Measurements from ENCODE around the gene SLC39A3.
A peak's percentile ranks its signal among the peaks of the same experiment; 100 is the strongest.

DNA sequence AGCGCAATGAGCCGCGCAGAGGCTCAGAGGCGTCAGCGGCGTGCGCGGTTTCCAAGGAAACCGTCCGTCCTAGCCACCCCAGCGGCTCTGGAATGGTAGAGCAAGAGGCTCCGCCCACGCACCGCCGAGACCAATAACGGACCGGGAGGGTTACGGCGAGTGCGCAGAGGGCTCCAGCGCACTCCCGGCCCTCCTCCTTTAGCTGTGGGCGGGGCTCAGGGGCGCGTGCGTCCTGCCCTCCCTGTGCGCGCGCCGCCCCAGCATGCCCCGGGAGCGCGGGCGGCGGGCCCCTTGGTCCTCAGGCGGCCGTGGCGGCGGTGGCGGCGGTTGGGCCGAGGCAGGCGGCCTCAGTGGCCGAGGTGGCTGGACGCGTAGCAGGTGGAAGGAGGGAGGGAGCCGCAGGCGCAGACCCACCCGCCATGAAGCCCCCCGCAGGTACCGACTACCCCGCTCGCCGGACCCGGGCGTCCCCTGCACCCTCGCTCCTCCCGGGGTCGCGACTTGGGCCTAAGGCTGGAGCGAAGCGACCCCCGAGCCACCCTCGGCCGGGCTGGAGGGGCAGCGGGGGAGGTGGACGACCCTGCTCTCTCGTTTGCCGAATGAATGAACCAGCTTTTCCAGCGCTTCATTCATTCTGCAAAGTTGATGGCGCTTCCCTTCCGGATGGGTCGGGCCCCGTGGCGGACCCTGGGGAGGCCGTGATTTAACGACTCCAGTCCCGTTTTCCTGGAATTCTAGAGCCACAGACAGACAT lies 45.6 kb upstream of the SLC39A3 start, which contains the start of gene THOP1:
- no peak; the same call in 1 of the 2 replicates for TF ChIP-seq NFIC (IDR thresholded peaks at IDR 0.05)
- TF ChIP-seq TCF12 (IDR thresholded peaks at IDR 0.05; ENCODE audit: low read depth), result no peak
- no peak for TF ChIP-seq FOXM1 (IDR thresholded peaks at IDR 0.05; ENCODE audit: borderline replicate concordance, low read depth)
- TF ChIP-seq, protein P1, sequence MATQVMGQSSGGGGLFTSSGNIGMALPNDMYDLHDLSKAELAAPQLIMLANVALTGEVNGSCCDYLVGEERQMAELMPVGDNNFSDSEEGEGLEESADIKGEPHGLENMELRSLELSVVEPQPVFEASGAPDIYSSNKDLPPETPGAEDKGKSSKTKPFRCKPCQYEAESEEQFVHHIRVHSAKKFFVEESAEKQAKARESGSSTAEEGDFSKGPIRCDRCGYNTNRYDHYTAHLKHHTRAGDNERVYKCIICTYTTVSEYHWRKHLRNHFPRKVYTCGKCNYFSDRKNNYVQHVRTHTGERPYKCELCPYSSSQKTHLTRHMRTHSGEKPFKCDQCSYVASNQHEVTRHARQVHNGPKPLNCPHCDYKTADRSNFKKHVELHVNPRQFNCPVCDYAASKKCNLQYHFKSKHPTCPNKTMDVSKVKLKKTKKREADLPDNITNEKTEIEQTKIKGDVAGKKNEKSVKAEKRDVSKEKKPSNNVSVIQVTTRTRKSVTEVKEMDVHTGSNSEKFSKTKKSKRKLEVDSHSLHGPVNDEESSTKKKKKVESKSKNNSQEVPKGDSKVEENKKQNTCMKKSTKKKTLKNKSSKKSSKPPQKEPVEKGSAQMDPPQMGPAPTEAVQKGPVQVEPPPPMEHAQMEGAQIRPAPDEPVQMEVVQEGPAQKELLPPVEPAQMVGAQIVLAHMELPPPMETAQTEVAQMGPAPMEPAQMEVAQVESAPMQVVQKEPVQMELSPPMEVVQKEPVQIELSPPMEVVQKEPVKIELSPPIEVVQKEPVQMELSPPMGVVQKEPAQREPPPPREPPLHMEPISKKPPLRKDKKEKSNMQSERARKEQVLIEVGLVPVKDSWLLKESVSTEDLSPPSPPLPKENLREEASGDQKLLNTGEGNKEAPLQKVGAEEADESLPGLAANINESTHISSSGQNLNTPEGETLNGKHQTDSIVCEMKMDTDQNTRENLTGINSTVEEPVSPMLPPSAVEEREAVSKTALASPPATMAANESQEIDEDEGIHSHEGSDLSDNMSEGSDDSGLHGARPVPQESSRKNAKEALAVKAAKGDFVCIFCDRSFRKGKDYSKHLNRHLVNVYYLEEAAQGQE (IDR thresholded peaks at IDR 0.05; ENCODE audit: low read depth), result no peak
- TF ChIP-seq, protein P2, sequence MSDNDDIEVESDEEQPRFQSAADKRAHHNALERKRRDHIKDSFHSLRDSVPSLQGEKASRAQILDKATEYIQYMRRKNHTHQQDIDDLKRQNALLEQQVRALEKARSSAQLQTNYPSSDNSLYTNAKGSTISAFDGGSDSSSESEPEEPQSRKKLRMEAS (IDR thresholded peaks at IDR 0.05), result peak; percentile 80
- TF ChIP-seq, protein P3, sequence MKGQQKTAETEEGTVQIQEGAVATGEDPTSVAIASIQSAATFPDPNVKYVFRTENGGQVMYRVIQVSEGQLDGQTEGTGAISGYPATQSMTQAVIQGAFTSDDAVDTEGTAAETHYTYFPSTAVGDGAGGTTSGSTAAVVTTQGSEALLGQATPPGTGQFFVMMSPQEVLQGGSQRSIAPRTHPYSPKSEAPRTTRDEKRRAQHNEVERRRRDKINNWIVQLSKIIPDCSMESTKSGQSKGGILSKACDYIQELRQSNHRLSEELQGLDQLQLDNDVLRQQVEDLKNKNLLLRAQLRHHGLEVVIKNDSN (IDR thresholded peaks at IDR 0.05), result 0 out of 2 replicates have a peak, but pooled peaks have one; percentile 23
- TF ChIP-seq ZBTB7A (IDR thresholded peaks at IDR 0.05; ENCODE audit: low read depth), result peak; percentile 81; the same call in 1 of the 2 replicates
- TF ChIP-seq RAD21 (IDR thresholded peaks at IDR 0.05; ENCODE audit: low read depth), result no peak
- TF ChIP-seq EP300 (IDR thresholded peaks at IDR 0.05; ENCODE audit: borderline replicate concordance), result no peak
- TF ChIP-seq TAF1 (IDR thresholded peaks at IDR 0.05; ENCODE audit: low read depth), result peak; percentile 86

All from Ishikawa (cell line).